GM23338 (cell line): ENCODE results near the gene GUCA1A. TPM values are rescaled to one million over a fixed set of nuclear protein-coding genes. Genes with fewer than 3 reads are reported as not detected.

Experiments
- ATAC-seq: fragments of 200-7000 bp; cut with Tn5 transposase; 3 replicates; pipeline ENCODE4 v1.9.1; 2020
- DNase-seq: peaks from one replicate; pipeline ENCODE4 v3.0.0-alpha.2; 2015; ENCODE audit warnings: low spot score
- H2AFZ ChIP-seq: fragments of 200-600 bp; sonication (generic); 2 replicates; pipeline ENCODE4 v1.8.0; 2016; ENCODE audit warnings: antibody characterized with exemption, mild to moderate bottlenecking, moderate library complexity
- H3F3A ChIP-seq: fragments of 200-600 bp; sonication (generic); replicated peaks from 2 replicates; pipeline ENCODE4 v1.8.0; 2017; ENCODE audit warnings: antibody characterized with exemption, mixed run types, low read depth
- H3K27ac ChIP-seq: fragments of 200-600 bp; sonication (generic); 2 replicates; pipeline ENCODE4 v1.6.1; 2016; ENCODE audit warnings: low read depth
- H3K27me3 ChIP-seq: fragments of 200-600 bp; sonication (generic); 2 replicates; pipeline ENCODE4 v1.8.0; 2016; ENCODE audit warnings: mild to moderate bottlenecking, mixed run types, moderate library complexity; ENCODE audit not compliant: insufficient read depth
- H3K36me3 ChIP-seq: fragments of 200-600 bp; sonication (generic); 2 replicates; pipeline ENCODE4 v1.8.0; 2016; ENCODE audit warnings: mild to moderate bottlenecking; ENCODE audit not compliant: insufficient read depth
- H3K4me1 ChIP-seq: fragments of 200-600 bp; sonication (generic); 2 replicates; pipeline ENCODE4 v1.8.0; 2016; ENCODE audit warnings: mild to moderate bottlenecking, moderate library complexity; ENCODE audit not compliant: insufficient read depth
- H3K4me2 ChIP-seq: fragments of 200-600 bp; sonication (generic); 2 replicates; pipeline ENCODE4 v1.7.1; 2017; ENCODE audit warnings: mixed run types
- H3K4me3 ChIP-seq: fragments of 200-600 bp; sonication (generic); 2 replicates; pipeline ENCODE4 v1.6.1; 2016; ENCODE audit warnings: mixed run types
- H3K79me2 ChIP-seq: fragments of 200-600 bp; sonication (generic); replicated peaks from 2 replicates; pipeline ENCODE4 v1.8.0; 2017; ENCODE audit warnings: mild to moderate bottlenecking; ENCODE audit not compliant: insufficient read depth
- H3K9me2 ChIP-seq: fragments of 200-600 bp; sonication (generic); 2 replicates; pipeline ENCODE4 v1.8.0; 2017; ENCODE audit not compliant: insufficient read depth
- H4K20me1 ChIP-seq: fragments of 200-600 bp; sonication (generic); replicated peaks from 2 replicates; pipeline ENCODE4 v1.8.0; 2017; ENCODE audit warnings: mild to moderate bottlenecking; ENCODE audit not compliant: insufficient read depth
- H3K27ac Mint-ChIP-seq: 2 replicates; pipeline ENCODE4 v1.8.0; 2020; ENCODE audit warnings: inconsistent platforms, mild to moderate bottlenecking, moderate library complexity, mixed read lengths
- H3K27me3 Mint-ChIP-seq: 3 replicates; pipeline ENCODE4 v1.8.0; 2022; ENCODE audit warnings: low read depth, mild to moderate bottlenecking, moderate library complexity, mixed read lengths, inconsistent platforms; ENCODE audit not compliant: insufficient read depth, poor library complexity
- H3K36me3 Mint-ChIP-seq: 3 replicates; pipeline ENCODE4 v1.8.0; 2021; ENCODE audit warnings: low read depth, mild to moderate bottlenecking, inconsistent platforms, moderate library complexity, mixed read lengths
- H3K4me1 Mint-ChIP-seq: 3 replicates; pipeline ENCODE4 v1.8.0; 2020; ENCODE audit warnings: mild to moderate bottlenecking, inconsistent platforms, mixed read lengths
- H3K4me3 Mint-ChIP-seq: 3 replicates; pipeline ENCODE4 v1.8.0; 2021; ENCODE audit warnings: moderate library complexity, mild to moderate bottlenecking, inconsistent platforms, mixed read lengths
- H3K9me3 Mint-ChIP-seq: 3 replicates; pipeline ENCODE4 v1.8.0; 2020; ENCODE audit warnings: moderate library complexity, mild to moderate bottlenecking, inconsistent platforms, mixed read lengths
- CREB1 ChIP-seq: fragments of 250-450 bp; sonication (Bioruptor Pico); IDR thresholded peaks from 2 replicates; pipeline ENCODE4 v1.5.0; 2020; ENCODE audit warnings: low read depth, mild to moderate bottlenecking, moderate library complexity
- CTCF ChIP-seq, 2 experiments: fragments of 200-600 bp in 1 of 2; sonication (generic) in 1 of 2; conservative IDR thresholded peaks; 2 replicates each; pipeline versions ENCODE4 v1.5.1 to v1.6.1; 2016 to 2017; ENCODE audit warnings: antibody characterized with exemption in 2 of 2, low read depth in 2 of 2, mild to moderate bottlenecking in 2 of 2, moderate library complexity in 1 of 2
- ETS1 ChIP-seq: IDR thresholded peaks from 2 replicates; pipeline ENCODE4 v1.6.1; 2016; ENCODE audit warnings: antibody characterized with exemption
- EZH2 ChIP-seq: fragments of 200-600 bp; sonication (generic); IDR thresholded peaks from one replicate; pipeline ENCODE4 v1.8.0; 2017; ENCODE audit warnings: antibody characterized with exemption, mild to moderate bottlenecking, low read depth; ENCODE audit not compliant: unreplicated experiment
- EZH2phosphoT487 ChIP-seq: fragments of 200-600 bp; sonication (generic); IDR thresholded peaks from one replicate; pipeline ENCODE4 v1.8.1; 2018; ENCODE audit warnings: antibody characterized with exemption; ENCODE audit not compliant: unreplicated experiment
- JUNB ChIP-seq: IDR thresholded peaks from one replicate; pipeline ENCODE4 v1.6.1; 2016; ENCODE audit warnings: antibody characterized with exemption; ENCODE audit not compliant: unreplicated experiment
- NANOG ChIP-seq: IDR thresholded peaks from 2 replicates; pipeline ENCODE4 v1.6.1; 2016; ENCODE audit warnings: antibody characterized with exemption, borderline replicate concordance
- POLR2AphosphoS5 ChIP-seq: IDR thresholded peaks from 2 replicates; pipeline ENCODE4 v1.6.1; 2016; ENCODE audit warnings: antibody characterized with exemption, low read depth
- REST ChIP-seq: IDR thresholded peaks from one replicate; pipeline ENCODE4 v1.6.1; 2018; ENCODE audit warnings: antibody characterized with exemption; ENCODE audit not compliant: unreplicated experiment
- STAT1 ChIP-seq: IDR thresholded peaks from one replicate; pipeline ENCODE4 v1.6.1; 2016; ENCODE audit warnings: antibody characterized with exemption; ENCODE audit not compliant: unreplicated experiment
- ZNF114 ChIP-seq: fragments of 250-450 bp; sonication (Bioruptor Pico); IDR thresholded peaks from 2 replicates; pipeline ENCODE4 v1.5.0; 2020; ENCODE audit warnings: mild to moderate bottlenecking, moderate library complexity
- ZNF331 ChIP-seq: fragments of 250-450 bp; sonication (Bioruptor Pico); IDR thresholded peaks from 2 replicates; pipeline ENCODE4 v1.5.0; 2020; ENCODE audit warnings: low read depth, mild to moderate bottlenecking, moderate library complexity
- ZNF462 ChIP-seq: fragments of 250-450 bp; sonication (Bioruptor Pico); IDR thresholded peaks from 2 replicates; pipeline ENCODE4 v1.5.0; 2020; ENCODE audit warnings: mild to moderate bottlenecking, moderate library complexity
- long read RNA-seq: library from polyadenylated mRNA; unstranded; transcript quantifications from one replicate; pipeline ENCODE4 v2.0.0, GENCODE V29; 2020; ENCODE audit not compliant: unreplicated experiment
- polyA plus RNA-seq: library from polyadenylated mRNA; unstranded; fragments of >200 nt; fragmentation: Nextera tagmentation; extraction: Ambion mirVana; gene quantifications from 2 replicates; pipeline ENCODE4 v1.2.1, GENCODE V29; 2016
- total RNA-seq: library from RNA; depleted of rRNA; stranded (reverse); fragments of >200 nt; shearing (Covaris generic); gene quantifications from 2 replicates; pipeline ENCODE4 v1.2.3, GENCODE V29; 2014; rRNA removed

Gene GUCA1A
- 4.0 and 5.2 TPM in 2 replicates for total RNA-seq
- 9.1 and 10.6 TPM in 2 replicates for polyA plus RNA-seq
- long read RNA-seq, partial matches to known transcripts: 18 of 18 reads
- long read RNA-seq, other reads (novel, unspliced or antisense): 0 of 18 reads

- Histone ChIP-seq H3K4me3 (no peak within 1 kb of the TSS), H3K4me2 (no peak within 1 kb of the TSS), H2AFZ (no peak within 1 kb of the TSS), H3K27ac (no peak within 1 kb of the TSS), H3K36me3 (no peaks in the 10 kb centered on the region), H3K27me3 (no peaks in the 10 kb centered on the region), H4K20me1 (no peaks in the 10 kb centered on the region), H3K9me2 (no peaks in the 10 kb centered on the region), H3K4me1 (peaks cover 17% of the 10 kb centered on the region), H3F3A (peaks cover 13% of the 10 kb centered on the region; the same call in 1 of the 2 replicates), H3K79me2 (no peaks in the 10 kb centered on the region)
- H3K4me1 Mint-ChIP-seq: peaks cover 24% of the 10 kb centered on the region
- H3K36me3 Mint-ChIP-seq: no peaks in the 10 kb centered on the region
- DNase-seq (no peak), ATAC-seq (no peak)
- no peak for TF ChIP-seq ZNF331 (CRISPR knock-in tag)
- TF ChIP-seq CTCF (conservative IDR thresholded peaks at IDR 0.05; ENCODE audit: low read depth in 2 of 2): no peak
- TF ChIP-seq ZNF114 (CRISPR knock-in tag): no peak
- no peak for TF ChIP-seq ZNF462
- TF ChIP-seq STAT1: no peak
- TF ChIP-seq NANOG: no peak
- TF ChIP-seq ETS1: no peak
- no peak for TF ChIP-seq EZH2phosphoT487
- TF ChIP-seq JUNB: no peak
- no peak for TF ChIP-seq REST
- TF ChIP-seq POLR2AphosphoS5: no peak
- TF ChIP-seq EZH2: no peak
- TF ChIP-seq CREB1 (CRISPR knock-in tag): no peak
- H3K27me3 Mint-ChIP-seq: no peaks in the 10 kb centered on the region
- H3K4me3 Mint-ChIP-seq: no peak within 1 kb of the TSS
- H3K27ac Mint-ChIP-seq: no peak within 1 kb of the TSS
- H3K9me3 Mint-ChIP-seq: no peaks in the 10 kb centered on the region
These were observed at the start of gene GUCA1A for GRCh38 chr6:42173101-42173500. TSS of gene GUCA1A (plus strand) at chr6:42173364. CDS start at chr6:42173614, 250 bp downstream.
